Neuron (in vitro differentiated cells): ENCODE measurements around the gene HOXC6.

Experiments
- H2AFZ ChIP-seq: one replicate; pipeline ENCODE4 v1.6.1; 2013; ENCODE audit warnings: low read depth, mild to moderate bottlenecking, inconsistent platforms, low read length, moderate library complexity
- H3K27me3 ChIP-seq: one replicate; pipeline ENCODE4 v1.6.1; 2013; ENCODE audit warnings: low read length; ENCODE audit not compliant: insufficient read depth
- H3K36me3 ChIP-seq: one replicate; pipeline ENCODE4 v1.6.1; 2013; ENCODE audit warnings: low read length; ENCODE audit not compliant: insufficient read depth
- H3K4me1 ChIP-seq: one replicate; pipeline ENCODE4 v1.6.1; 2013; ENCODE audit warnings: low read length; ENCODE audit not compliant: insufficient read depth
- H3K4me3 ChIP-seq: 2 replicates; pipeline ENCODE4 v1.5.1; 2013; ENCODE audit warnings: mild to moderate bottlenecking, low read length, moderate library complexity
- H3K9me3 ChIP-seq: one replicate; pipeline ENCODE4 v1.6.1; 2013; ENCODE audit warnings: low read length

Gene HOXC6

DNA sequence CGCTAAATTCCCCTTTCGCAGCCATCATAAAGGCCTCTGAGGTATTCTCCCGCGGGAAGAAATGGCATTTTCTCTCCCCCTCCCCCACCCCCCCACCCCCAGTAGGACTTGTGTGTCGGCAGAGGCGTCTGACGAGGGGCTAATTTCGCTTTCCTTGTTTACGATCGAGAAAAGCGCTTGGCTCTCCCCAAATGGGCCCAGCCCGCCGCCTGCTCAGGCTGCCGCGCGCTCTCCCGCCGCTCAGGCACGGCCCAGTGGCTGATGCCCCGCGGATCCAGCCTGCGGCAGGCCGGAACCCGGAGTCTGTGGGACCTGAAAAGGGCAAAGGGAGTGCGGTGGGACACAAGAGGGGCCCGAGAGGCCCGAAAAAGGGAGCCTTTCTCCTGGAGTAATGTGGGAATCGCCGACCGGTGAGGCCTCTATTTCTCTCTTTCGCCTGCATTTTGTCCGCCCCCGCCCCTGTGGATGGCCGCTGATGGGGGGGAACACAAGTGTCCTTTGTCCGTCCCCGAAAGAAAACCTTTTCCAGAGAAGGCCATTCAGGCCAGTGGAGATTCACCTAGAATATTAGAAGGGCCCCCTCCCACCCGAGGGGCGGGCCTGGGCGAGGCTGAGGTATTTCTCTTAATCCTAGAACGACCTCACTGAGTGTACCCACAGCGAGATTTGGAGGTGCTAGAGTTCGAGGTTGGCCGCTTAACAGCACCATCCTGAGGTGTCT lies 9.0 kb upstream of the HOXC6 start:
- peaks cover 94% of the 10 kb centered on the region for H3K27me3 ChIP-seq
- no peaks in the 10 kb centered on the region for H3K9me3 ChIP-seq
- H3K36me3 ChIP-seq, result no peaks in the 10 kb centered on the region
- peaks cover 10% of the 10 kb centered on the region for H3K4me1 ChIP-seq
- H3K4me3 ChIP-seq, result no peak overlapping the region
- H2AFZ ChIP-seq, result no peak overlapping the region

GRCh38 chr12:54019924-54020590 lies 8.2 kb upstream of the HOXC6 start:
- Histone ChIP-seq H3K27me3 (peaks cover 94% of the 10 kb centered on the region), H3K36me3 (no peaks in the 10 kb centered on the region), H3K4me1 (peaks cover 10% of the 10 kb centered on the region), H2AFZ (no peak overlapping the region), H3K4me3 (no peak overlapping the region), H3K9me3 (no peaks in the 10 kb centered on the region)

DNA sequence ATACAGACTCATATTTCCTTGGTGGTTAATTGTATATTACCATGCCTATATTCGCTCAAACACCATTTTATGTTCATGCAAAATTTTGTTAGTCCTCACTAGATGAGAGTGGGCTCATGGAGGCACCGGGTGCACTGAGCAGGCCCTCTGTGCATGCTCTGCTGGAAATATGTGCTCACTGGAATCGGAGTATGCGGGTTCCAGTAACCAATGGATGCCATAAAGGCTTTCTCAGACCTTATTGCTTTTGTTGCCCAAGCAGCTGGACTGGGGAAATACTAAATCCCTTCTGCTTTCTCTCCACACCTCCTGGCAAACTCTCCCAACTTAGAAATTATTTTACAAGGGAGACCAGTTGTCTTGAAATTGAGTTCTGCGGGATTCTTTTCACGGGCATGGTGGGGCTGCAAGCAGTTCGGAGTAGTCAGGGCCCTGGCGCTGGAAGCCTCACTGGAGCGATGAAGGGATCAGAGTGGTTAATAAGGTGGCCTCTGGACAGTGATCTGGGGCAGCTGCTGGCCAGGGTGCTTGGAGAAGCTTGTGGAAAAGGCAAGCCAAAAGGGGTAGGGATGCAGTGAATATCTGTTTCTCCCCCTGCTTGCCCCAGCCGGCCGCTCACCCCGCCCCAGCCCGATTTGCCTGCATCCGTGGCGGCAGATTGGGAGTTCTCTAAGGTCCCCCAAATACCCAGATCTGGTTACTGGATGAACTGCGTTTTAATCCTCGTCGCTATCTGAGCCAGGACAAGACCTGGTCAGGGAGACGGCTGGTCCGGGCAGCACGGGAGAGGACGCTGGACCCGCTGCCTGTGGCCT lies 7.4 kb upstream of the HOXC6 start:
- H3K27me3 ChIP-seq, result peaks cover 93% of the 10 kb centered on the region
- H3K4me1 ChIP-seq, result peaks cover 10% of the 10 kb centered on the region
- H3K9me3 ChIP-seq, result no peaks in the 10 kb centered on the region
- no peak overlapping the region for H2AFZ ChIP-seq
- no peaks in the 10 kb centered on the region for H3K36me3 ChIP-seq
- no peak overlapping the region for H3K4me3 ChIP-seq

- H3K36me3 ChIP-seq, result no peaks in the 10 kb centered on the region
- no peak overlapping the region for H3K4me3 ChIP-seq
- H3K4me1 ChIP-seq, result peaks cover 10% of the 10 kb centered on the region
- H3K27me3 ChIP-seq, result peaks cover 94% of the 10 kb centered on the region
- H3K9me3 ChIP-seq, result no peaks in the 10 kb centered on the region
- no peak overlapping the region for H2AFZ ChIP-seq
These were observed 6.7 kb upstream of the HOXC6 start for GRCh38 chr12:54021432-54022013.

GRCh38 chr12:54022960-54023884 lies 5.0 kb upstream of the HOXC6 start:
- peaks cover 5% of the 10 kb centered on the region for H3K4me1 ChIP-seq
- H2AFZ ChIP-seq, result no peak overlapping the region
- no peak overlapping the region for H3K4me3 ChIP-seq
- no peaks in the 10 kb centered on the region for H3K9me3 ChIP-seq
- peaks cover 96% of the 10 kb centered on the region for H3K27me3 ChIP-seq
- H3K36me3 ChIP-seq, result no peaks in the 10 kb centered on the region

GRCh38 chr12:54024127-54024526 lies 4.1 kb upstream of the HOXC6 start:
- Histone ChIP-seq H3K27me3 (peaks cover 98% of the 10 kb centered on the region), H3K4me1 (no peaks in the 10 kb centered on the region), H3K4me3 (no peak overlapping the region), H2AFZ (no peak overlapping the region), H3K9me3 (no peaks in the 10 kb centered on the region), H3K36me3 (no peaks in the 10 kb centered on the region)

DNA sequence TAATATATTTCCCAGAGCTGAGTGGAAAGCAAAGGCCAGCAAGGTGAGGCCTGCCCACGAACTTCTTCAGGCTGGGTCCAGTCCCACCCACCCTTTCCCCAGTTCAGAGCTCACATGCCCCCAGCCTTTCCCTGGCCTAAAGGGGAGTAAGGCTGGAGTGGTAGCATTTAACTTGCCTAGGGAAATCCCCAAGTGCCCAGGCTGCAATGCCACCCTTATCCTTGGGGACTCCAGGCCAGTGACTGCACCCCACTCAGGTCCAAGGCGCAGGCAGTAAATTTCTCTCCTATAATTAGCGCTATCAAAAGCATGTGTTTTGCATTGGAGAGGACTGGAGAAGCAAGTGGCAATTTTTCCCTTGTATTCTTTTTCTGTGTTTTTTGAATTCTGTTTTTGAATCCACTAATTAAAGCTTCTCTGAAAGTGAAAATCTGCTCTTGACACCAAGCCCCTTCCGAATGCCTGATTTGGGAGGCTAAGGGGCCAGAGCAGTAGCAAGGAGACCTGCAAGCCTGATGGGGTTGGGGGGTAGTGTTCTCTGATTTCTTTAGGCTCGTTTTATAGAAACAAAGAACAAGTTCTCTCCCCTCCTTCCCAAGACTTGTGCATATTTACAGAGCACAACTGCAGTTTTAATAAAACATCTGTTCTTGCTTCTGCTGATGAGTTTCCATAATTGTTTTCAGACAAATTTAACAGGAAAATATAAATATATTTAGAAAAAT lies 3.5 kb upstream of the HOXC6 start:
- no peak overlapping the region for H2AFZ ChIP-seq
- H3K9me3 ChIP-seq, result no peaks in the 10 kb centered on the region
- H3K4me3 ChIP-seq, result no peak overlapping the region
- no peaks in the 10 kb centered on the region for H3K4me1 ChIP-seq
- H3K36me3 ChIP-seq, result no peaks in the 10 kb centered on the region
- H3K27me3 ChIP-seq, result peaks cover 97% of the 10 kb centered on the region

GRCh38 chr12:54025499-54026405 lies 2.5 kb upstream of the HOXC6 start:
- peaks cover 96% of the 10 kb centered on the region for H3K27me3 ChIP-seq

DNA sequence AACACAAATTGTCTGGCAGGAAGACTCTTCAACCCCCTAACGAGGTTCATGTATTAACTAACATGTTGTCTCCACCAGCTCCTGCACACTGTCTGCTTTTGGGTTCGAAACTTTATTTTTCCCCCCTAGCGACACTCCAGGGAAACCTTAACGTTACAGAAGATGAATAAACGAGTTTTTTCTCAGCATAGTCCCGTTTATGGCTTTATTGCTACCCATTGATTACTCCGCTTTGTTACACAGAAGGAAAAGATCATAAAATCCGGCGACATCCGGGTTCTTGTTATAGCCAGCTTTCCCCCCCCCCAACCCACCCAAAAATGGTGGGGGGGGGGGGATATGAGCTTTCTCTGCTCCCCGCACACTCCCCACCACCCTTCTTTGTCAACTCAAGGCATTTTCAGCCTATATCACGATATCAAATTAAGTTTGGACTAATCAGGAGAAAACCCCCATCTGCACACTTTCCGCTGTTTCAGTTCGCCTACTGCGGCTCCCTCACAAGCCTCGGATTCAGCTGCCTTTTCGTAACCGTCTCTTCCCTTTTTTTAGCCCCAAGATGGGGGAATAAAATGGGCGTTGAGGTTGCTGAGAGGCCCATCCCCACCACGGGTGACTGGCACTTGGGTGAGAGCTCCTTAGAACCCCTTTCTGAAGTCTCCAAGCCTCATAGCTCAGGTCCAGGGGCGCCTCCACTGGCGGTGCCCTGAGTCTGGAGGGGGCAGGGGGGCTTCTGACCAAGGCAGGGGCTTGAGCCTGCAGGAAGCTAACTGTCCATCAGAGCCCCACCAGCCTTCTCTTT lies 1.4 kb upstream of the HOXC6 start:
- no peak overlapping the region for H2AFZ ChIP-seq
- no peaks in the 10 kb centered on the region for H3K4me1 ChIP-seq
- no peaks in the 10 kb centered on the region for H3K9me3 ChIP-seq
- H3K36me3 ChIP-seq, result no peaks in the 10 kb centered on the region
- peaks cover 96% of the 10 kb centered on the region for H3K27me3 ChIP-seq
- no peak overlapping the region for H3K4me3 ChIP-seq

More at GRCh38 chr12:54025499-54026405, 2.5 kb upstream of the HOXC6 start:
- Histone ChIP-seq H3K4me3 (no peak overlapping the region), H2AFZ (no peak overlapping the region), H3K4me1 (no peaks in the 10 kb centered on the region), H3K9me3 (no peaks in the 10 kb centered on the region), H3K36me3 (no peaks in the 10 kb centered on the region)

GRCh38 chr12:54027442-54027786 lies 826 bp upstream of the HOXC6 start:
- Histone ChIP-seq H3K27me3 (peaks cover 96% of the 10 kb centered on the region), H2AFZ (no peak overlapping the region), H3K36me3 (no peaks in the 10 kb centered on the region), H3K9me3 (no peaks in the 10 kb centered on the region), H3K4me1 (no peaks in the 10 kb centered on the region), H3K4me3 (no peak overlapping the region)
